CD4-positive, alpha-beta T cell treated with Interferon alpha-2 for 1 hour (primary cell): ENCODE measurements around the gene TFAM.

Source experiments
- DNase-seq, 2 donors: peaks; one replicate each; pipeline ENCODE4 v3.0.0-alpha.2; 2020 to 2022

Gene TFAM

DNA sequence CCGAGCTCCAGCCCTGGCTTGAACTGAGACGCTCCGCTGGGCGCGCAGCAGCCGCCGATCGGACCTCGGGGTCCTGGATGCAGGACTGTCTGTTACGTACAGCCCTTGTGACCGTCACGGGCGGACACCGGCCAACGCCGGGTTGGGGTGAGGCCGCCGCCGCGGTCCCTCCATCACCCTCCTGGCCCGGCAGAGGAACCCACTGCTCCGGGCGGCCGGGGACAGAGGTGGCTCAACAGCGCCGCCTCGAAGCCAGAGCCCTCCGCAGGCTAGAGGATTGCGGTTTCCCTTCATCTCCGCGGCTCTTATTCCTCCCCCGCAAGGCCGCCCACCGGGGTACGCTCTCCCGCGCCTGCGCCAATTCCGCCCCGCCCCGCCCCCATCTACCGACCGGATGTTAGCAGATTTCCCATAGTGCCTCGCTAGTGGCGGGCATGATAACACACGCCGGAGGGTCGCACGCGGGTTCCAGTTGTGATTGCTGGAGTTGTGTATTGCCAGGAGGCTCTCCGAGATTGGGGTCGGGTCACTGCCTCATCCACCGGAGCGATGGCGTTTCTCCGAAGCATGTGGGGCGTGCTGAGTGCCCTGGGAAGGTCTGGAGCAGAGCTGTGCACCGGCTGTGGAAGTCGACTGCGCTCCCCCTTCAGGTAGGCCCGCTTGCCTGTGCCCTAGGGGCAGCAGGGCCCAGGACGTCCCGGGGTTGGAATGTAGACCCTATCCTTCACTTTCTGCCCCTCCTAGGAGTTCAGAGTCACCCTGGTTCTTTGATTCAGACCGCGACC is at the start of gene TFAM:
TSS of gene TFAM (plus strand) at position 412 of the 785 bp plus-strand sequence. CDS start at position 550, 138 bp downstream.
- DNase-seq, result peak; percentile 94 to 96

DNA sequence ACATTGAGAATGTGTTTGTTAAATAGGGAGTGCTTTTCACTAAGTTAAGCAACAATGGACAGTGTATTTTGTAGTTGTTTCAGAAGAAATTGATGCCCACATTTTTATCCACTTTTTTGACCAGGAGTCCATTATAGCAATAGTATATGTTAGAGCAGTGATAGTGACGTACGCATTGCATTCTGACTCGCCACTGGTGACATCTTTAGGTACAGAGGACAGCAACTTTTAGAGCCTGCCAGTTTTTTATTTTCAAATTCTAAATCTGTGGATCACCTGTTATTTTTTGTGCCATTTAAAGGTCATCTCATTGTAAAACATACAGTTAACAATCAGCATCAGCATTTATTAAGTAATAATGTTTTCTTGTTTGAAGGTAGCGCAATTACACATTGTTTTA is 49.0 kb upstream of the TFAM start:
- DNase-seq, result no peak

DNA sequence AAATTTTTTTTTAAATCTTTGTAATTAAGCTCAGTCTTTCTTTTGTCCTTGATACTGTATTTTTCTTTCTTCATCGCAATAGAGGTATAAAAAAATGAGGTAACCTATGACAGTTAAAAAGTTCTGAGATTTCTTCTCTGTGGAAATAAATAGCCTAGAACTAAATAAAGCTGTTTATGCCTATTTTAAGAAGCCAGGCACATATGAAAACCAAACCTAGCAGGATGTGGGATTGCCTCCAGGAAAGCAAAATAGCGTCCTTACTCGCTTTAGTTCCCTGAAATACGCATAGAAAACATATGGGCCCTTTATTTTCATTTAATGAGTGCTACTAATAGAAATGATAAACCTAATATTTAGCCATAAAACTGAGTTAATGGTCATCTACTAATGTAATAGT is 43.8 kb upstream of the TFAM start:
- no peak for DNase-seq

DNA sequence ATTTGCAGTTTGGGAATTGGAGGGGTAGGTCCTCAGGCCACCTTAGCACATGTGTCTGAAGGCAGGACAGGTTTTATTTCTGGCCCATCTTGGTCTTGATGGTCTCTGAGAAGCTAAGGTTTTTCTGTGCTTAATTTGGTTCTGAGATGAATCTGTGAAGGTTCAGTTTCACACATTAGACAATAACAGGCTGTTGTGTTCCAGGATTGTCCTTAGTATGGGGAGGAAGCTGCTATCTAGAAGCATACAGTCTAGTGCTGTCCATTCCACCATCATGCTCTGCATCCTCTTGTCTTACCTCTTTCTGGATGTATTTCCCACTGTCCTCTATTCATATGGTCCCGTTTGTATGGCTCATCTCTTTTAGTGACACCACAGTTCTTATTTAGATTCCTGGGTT is 43.3 kb upstream of the TFAM start:
- DNase-seq, result no peak

DNA sequence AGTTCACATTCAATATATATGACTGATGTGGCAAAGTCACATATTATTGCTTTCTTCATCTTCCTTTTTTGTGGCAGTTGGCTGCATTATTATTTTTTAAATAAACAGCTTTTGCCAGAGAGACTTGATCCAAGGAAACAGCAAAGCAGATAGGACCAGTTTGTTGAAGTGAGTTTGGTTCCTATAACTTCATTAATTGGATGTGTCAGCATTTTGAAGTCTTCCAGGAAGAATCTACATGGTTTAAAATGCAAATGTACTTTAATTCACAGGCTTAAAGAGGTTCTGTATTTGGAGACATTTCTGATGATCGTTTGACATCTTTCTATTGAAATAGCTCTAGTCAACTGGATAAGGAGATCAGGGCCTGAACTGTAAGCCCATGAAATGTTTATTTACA is 37.2 kb upstream of the TFAM start:
- no peak for DNase-seq

- no peak for DNase-seq
These were observed 36.6 kb upstream of the TFAM start for GRCh38 chr10:58348571-58349033.

- no peak for DNase-seq
These were observed 35.2 kb upstream of the TFAM start for GRCh38 chr10:58350023-58350422.

- no peak for DNase-seq
These were observed 34.4 kb upstream of the TFAM start for GRCh38 chr10:58350619-58351323.

GRCh38 chr10:58351616-58352578 is 33.3 kb upstream of the TFAM start:
- DNase-seq, result no peak

DNA sequence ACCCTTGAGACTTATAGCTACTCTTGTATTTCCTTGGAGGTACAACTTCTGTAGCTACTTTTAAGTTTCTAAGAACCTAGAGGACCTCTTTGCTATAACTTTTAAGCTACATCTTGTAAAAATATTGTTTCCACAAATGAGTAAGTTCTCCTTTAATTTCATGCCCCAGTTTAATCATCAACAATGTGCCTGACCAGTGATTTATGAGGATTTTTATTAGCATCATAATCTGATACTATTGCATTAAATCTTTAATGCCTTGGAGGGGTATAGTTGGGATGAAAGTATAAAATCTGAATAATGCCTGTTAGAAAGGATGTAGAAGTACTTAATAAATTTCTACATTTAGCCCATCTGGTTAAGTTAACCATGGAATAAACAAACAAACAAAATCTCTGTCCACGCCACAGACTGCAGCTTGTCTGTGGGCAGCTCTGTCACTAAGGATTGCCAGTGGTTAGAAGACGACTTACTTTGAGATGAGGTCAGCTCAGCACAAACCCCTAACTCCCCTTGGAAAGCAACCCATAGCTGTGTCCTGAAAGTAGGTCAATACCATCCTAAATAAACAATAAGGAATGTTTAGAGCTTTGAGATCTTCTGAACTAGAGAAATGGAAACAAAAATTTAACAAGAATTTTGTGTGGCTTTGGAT is 32.1 kb upstream of the TFAM start:
- no peak for DNase-seq

GRCh38 chr10:58356756-58357155 is 28.5 kb upstream of the TFAM start:
- DNase-seq, result no peak

- no peak for DNase-seq
These were observed 26.8 kb upstream of the TFAM start for GRCh38 chr10:58358314-58358933.

GRCh38 chr10:58358947-58359346 is 26.3 kb upstream of the TFAM start:
- no peak for DNase-seq

DNA sequence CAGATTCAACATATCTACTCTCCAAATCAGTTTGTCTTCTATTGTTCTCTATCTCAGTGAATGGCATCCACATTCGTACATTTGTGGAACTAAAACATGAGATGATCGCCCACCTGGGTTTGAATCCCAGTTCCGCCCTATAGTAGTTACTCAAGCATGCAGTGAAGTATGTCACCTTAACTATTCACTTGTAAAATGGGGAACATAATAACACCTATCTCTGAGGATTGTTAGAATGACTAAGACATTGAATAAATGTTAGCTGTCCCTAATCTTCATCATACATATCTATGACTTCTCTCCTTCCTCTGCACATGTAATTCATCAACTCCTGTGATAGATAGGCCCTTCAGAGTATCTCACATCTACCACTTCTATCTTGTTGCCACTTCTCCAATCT is 25.7 kb upstream of the TFAM start:
- DNase-seq, result no peak

DNA sequence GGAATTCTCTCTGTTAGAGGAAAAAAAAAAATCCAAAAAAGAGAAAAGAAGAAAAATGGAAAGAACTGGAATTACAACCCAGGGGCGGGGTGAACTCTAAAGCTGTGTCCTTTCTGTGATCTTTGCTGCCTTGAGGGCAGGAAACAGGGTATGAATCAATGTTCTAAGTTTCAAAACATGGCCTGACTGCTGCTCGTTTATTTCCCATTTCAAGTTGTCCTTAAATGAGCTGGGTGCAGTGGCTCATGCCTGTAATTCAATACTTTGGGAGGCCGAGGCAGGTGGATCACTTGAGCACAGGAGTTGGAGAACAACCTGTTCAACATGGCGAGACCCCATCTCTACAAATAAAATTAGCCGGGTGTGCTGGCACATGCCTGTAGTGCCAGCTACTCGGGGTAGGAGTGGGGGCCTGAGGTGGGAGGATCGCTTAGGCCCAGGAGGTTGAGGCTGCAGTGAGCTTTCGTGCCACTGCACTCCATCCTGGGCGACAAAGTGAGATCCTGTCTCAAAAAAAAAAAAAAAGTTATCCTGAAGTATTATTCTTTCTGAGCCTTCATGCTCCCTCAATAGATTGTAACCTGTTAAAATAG is 24.7 kb upstream of the TFAM start:
- DNase-seq, result no peak

DNA sequence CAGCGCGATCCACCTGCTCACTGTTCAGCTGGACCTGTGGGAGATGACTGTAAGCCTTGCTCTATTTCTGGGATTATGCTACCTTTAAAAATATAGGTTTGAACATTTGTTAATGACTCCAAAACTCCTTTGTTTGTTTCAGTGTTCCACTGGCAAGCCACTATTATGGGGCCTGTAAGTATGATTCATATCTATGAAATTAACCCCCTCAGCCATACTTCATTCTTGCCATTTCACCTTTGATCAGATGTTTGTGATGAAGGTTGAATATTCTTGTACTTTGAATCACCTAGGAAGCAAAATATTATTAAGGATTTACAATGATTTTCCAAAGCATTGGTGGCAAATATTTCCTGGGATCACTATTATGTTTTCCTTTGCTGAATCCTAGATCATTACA is 23.9 kb upstream of the TFAM start:
- DNase-seq, result no peak

DNA sequence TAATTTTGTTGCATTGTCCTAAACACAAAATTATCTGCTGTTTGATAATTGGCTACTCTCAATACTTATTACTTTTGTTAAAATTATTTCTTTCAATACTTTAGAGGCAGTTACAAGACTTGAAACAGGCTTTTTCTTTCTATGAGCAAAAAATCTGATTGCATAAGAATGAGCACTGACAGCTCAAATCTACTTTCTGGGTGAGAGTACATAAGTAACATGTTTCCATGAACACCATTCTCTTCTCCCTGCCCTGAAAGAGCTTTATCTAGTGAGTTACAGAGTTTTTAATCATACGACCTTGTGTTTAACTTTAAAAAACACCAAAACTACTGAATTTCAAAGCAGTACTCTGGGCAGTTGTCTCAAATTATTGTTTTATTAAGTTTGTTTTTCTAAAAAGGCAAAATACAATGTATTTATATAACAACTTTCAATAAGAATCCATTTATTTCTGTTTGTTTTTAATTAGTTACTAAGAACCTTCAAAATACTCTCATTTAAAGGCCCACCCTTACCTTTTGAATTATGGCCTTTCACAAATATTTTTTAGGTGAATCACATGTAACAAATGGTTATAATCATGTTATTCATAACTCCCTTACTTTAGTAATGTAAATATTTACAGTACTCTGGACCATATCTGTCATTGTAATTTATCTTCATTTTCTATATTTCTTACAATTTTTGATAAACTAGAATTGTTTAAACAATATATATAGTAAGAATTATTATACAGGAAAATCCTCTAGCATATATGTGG is 23.0 kb upstream of the TFAM start:
- DNase-seq, result no peak

DNA sequence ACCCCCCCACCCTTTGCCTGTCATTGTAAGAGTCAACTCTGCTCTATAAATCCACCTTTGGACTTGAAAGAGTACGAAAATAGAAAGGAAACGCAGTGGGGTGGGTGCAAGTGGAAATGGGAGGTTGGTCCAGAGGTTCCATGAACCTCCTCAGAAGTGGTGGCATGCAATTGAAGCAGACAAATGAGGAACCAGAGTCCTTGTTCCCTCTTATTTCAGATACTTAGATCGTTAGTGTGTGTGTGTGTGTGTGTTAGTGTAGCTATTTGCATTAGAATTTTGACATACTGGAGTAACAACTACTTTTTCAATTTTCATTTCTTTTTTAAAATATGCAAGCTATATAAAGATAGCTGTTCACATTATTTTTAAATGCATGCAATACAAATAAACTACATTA is 18.1 kb upstream of the TFAM start:
- DNase-seq, result no peak

DNA sequence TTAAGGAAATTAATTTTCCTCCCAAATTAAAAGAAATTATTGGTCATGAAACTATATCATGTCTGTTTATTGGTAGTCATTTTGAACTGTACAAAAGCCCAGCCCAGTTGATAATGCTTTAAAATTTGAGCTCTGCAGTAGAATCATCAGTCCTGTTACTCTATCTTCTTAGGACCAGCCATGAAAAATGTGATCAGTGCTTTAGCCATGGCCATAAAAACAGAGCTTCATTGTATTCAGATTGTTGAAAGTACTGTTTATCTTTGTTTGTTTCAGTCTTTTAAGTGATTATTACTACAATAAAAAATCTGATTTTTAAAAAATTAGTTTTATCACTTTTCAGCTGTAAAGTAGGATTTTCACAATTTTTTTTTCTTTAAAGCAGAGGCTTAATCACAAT is 13.7 kb upstream of the TFAM start:
- DNase-seq, result no peak

GRCh38 chr10:58372607-58373441 is 12.4 kb upstream of the TFAM start:
- DNase-seq, result no peak
